Cardiac fibroblast (primary cell): ENCODE measurements around the gene LETMD1.

Experiments used
- DNase-seq, 2 donors: peaks; one replicate each; pipeline versions ENCODE4 v3.0.0 to v3.0.0-alpha.2; 2010; ENCODE audit warnings: low read depth in 2 of 2
- H3K4me3 ChIP-seq, 2 donors: replicated peaks in 1 of 2; 1 replicate in 1 of 2; 2 replicates in 1 of 2; pipeline ENCODE4 v1.5.1; 2011; ENCODE audit warnings: low read depth in 2 of 2, low read length in 2 of 2, mild to moderate bottlenecking in 2 of 2, moderate library complexity in 1 of 2
- TF ChIP-seq, protein P1 (sequence below): IDR thresholded peaks from one replicate; pipeline ENCODE4 v1.5.1; 2011; ENCODE audit warnings: low read depth, mild to moderate bottlenecking, low read length, inconsistent platforms

Gene LETMD1, protein sequence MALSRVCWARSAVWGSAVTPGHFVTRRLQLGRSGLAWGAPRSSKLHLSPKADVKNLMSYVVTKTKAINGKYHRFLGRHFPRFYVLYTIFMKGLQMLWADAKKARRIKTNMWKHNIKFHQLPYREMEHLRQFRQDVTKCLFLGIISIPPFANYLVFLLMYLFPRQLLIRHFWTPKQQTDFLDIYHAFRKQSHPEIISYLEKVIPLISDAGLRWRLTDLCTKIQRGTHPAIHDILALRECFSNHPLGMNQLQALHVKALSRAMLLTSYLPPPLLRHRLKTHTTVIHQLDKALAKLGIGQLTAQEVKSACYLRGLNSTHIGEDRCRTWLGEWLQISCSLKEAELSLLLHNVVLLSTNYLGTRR

DNA sequence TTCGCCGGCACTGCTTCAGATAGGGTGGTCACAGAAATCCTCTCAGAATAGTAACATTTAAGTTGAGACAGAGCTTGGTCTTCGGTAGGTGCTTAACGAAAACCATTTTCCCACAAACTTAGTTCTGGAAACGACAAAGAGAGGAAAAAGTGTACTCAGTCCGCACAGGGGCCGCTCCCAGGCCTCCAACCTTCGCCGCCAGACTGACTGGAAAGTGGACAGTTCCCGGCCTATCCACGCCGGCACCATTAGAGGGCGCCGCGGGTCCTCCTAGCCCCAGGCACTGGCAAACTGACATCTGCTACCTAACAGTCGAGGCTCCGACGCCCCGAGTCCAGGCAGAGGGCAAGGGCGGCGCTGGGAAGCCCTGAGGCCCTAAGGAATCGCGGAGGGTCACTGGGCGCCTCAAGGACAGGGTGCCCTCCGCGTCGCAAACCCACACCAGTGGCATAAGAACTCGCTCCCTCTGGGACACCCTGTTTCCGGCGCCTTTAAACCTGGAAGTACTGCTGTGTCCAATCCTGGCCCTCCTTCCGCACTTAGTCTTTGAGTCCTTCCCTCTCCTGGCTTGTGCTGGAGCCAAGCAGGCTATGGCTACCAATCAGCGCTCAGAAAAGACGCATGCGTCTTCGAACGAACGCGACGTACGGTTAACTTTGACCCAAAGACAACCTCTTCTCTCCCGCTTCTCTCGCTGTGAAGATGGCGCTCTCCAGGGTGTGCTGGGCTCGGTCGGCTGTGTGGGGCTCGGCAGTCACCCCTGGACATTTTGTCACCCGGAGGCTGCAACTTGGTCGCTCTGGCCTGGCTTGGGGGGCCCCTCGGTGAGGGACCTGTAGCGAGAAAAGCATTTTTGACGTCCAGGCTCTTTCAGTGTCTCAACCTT, at the start of gene LETMD1:
Gene LETMD1 (plus strand): TSS at position 673 of the 886 bp plus-strand sequence. CDS start 30 bp downstream, at position 703.
- H3K4me3 ChIP-seq, result peak within 1 kb of the TSS; percentile 82 to 89
- TF ChIP-seq, protein P1, sequence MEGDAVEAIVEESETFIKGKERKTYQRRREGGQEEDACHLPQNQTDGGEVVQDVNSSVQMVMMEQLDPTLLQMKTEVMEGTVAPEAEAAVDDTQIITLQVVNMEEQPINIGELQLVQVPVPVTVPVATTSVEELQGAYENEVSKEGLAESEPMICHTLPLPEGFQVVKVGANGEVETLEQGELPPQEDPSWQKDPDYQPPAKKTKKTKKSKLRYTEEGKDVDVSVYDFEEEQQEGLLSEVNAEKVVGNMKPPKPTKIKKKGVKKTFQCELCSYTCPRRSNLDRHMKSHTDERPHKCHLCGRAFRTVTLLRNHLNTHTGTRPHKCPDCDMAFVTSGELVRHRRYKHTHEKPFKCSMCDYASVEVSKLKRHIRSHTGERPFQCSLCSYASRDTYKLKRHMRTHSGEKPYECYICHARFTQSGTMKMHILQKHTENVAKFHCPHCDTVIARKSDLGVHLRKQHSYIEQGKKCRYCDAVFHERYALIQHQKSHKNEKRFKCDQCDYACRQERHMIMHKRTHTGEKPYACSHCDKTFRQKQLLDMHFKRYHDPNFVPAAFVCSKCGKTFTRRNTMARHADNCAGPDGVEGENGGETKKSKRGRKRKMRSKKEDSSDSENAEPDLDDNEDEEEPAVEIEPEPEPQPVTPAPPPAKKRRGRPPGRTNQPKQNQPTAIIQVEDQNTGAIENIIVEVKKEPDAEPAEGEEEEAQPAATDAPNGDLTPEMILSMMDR, result peak; percentile 91

DNA sequence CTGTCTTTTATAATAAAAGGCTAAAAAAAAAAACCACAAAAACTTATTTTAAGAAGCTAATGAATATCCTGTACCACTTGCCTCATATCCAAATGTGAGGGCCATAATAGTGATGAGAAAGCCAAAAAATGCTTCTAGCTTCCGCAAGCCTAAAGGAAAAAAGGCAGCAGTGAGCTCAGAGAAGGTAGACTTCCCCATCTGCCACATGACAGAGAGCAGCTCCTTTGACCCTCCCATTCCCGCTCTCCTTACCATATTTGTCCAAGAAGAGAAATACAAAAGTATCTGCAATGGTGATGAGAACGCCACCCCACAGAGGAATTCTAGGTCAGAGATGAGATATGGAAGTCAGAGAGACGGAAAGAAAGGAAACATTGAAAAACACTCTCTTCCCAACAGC, 49.0 kb upstream of the LETMD1 start:
- TF ChIP-seq, protein P1, result no peak
- H3K4me3 ChIP-seq, result no peak overlapping the region
- DNase-seq, result no peak

More for the DNA sequence above, at the start of gene LETMD1:
- peak; percentile 99 for DNase-seq

DNA sequence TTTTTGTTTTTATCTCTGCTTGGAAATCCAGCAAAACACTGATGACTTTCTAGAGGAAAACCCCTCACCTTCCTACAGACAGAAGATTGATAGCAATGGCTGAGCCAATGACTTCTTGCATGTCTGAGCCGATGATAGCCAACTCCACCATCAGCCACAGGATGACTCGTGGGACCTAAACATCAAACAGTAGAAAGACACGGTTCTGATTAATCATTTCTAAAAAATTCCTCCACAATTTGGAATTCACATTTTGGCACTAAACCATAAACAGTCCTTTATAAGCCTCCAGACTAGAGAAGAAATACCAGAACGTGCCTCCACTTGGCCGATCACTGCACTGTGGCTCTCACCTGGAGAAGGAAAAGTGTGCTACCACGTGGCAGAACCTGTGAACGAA, 47.9 kb upstream of the LETMD1 start:
- peak in 1 of 2 donors; percentile 51 for DNase-seq
- TF ChIP-seq, protein P1, result no peak
- H3K4me3 ChIP-seq, result no peak overlapping the region

DNA sequence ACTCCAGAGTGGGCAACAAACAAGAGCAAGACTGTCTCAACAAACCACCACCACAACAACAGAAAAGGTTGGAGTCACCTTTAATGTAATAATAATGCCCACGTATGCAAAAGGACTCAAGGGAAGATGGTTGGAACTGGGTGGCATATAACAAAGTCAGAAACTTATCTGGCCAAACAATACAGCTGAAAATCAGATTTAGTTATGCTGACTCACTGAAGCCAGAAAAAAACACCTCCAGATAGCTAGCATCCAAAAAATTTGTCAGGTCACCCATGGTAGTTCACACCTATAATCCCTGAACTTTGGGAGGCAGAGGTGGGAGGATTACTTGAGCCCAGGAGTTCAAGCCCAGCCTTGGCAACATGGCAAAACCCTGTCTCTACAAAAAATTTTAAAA, 46.3 kb upstream of the LETMD1 start:
- TF ChIP-seq, protein P1, result no peak
- H3K4me3 ChIP-seq, result no peak overlapping the region
- no peak for DNase-seq

DNA sequence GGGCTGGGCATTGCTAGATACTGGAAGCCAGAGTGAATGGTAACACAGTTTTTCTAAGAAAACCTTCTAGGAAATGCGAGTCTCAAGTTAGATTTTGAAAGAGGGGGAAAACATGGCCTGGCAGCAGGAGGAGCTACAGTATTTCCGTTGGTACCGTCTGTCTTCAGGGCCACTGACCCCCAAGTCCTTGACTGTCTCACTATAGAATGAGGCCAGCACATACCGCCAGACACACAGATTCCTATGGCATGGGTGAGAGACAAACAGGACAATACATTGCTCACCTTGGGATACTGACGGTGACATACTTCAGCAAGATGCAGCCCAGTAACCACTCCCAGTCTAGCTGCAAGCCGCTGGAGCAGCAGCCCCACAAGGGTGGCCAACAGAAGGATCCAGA, 43.6 kb upstream of the LETMD1 start:
- DNase-seq, result no peak

DNA sequence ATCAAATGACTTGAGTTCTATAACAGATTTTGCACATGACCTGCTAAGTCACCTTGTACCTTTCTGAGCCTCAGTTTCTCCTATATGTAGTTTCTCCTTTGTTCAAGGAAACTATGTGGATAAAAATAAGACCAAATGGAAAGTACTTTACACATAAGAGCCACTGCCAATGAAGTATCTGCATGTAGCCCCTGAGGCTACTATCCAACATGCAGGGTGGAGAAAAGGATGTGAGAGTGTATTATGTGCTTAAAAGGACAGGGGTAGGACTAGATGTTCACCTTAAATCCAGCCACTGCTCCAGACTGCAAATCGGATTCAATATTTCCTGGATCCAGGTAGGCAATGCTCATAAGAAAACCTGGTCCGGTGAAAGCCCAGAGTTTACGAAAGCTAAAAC, 43.1 kb upstream of the LETMD1 start:
- no peak for DNase-seq
- H3K4me3 ChIP-seq, result no peak overlapping the region
- TF ChIP-seq, protein P1, result no peak

More for the DNA sequence above, 43.6 kb upstream of the LETMD1 start:
- TF ChIP-seq, protein P1, result no peak
- H3K4me3 ChIP-seq, result no peak overlapping the region
